Measurements from ENCODE around the gene ORC5.
"Not testable (repeated sequence)": the region's sequence is repeated elsewhere in the genome, so short reads cannot be mapped to it uniquely, and the experiment has no call there.

ORC5 gene

DNA sequence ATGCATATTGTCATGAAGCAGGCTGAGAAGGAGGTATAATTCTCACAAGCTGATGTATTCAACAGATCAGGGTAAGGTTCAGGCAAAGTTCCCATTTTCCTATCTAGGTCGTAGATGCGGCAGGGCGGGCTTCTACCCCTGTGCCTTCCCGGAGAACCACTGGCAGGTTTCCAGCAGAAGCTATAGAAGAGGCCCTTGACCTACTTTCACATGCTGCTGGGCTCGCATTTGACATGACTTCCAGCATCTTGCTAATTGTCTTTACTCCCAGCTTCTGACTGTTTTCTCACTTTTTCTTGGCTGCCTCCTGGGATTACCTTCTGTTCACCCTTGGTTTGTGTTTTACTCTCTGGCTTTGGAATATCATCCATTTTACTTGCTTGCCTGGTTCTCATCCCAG is 32.6 kb upstream of the ORC5 start:
- peaks cover 13% of the 10 kb centered on the region; the same call in 1 of the 2 replicates for H3K27me3 ChIP-seq (ENCODE audit: low read depth, low read length)
- no peaks in the 10 kb centered on the region for H4K20me1 ChIP-seq (ENCODE audit: insufficient read depth, low read length)
- TF ChIP-seq, protein P1, sequence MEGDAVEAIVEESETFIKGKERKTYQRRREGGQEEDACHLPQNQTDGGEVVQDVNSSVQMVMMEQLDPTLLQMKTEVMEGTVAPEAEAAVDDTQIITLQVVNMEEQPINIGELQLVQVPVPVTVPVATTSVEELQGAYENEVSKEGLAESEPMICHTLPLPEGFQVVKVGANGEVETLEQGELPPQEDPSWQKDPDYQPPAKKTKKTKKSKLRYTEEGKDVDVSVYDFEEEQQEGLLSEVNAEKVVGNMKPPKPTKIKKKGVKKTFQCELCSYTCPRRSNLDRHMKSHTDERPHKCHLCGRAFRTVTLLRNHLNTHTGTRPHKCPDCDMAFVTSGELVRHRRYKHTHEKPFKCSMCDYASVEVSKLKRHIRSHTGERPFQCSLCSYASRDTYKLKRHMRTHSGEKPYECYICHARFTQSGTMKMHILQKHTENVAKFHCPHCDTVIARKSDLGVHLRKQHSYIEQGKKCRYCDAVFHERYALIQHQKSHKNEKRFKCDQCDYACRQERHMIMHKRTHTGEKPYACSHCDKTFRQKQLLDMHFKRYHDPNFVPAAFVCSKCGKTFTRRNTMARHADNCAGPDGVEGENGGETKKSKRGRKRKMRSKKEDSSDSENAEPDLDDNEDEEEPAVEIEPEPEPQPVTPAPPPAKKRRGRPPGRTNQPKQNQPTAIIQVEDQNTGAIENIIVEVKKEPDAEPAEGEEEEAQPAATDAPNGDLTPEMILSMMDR (IDR thresholded peaks at IDR 0.05; ENCODE audit: low read depth, low read length) = no peak
- no peak for TF ChIP-seq EZH2phosphoT487 (IDR thresholded peaks at IDR 0.05; ENCODE audit: low read depth)
- H3K4me3 ChIP-seq (ENCODE audit: low read length) = no peak overlapping the region
- H3K27ac ChIP-seq (ENCODE audit: low read length) = no peak overlapping the region
- H3K9me3 ChIP-seq (ENCODE audit: insufficient read depth, low read length) = no peaks in the 10 kb centered on the region
- H3K4me1 ChIP-seq (ENCODE audit: low read length) = peaks cover 34% of the 10 kb centered on the region
- no peak overlapping the region for H3K9ac ChIP-seq (ENCODE audit: low read length)
- H3K4me2 ChIP-seq (ENCODE audit: low read length) = 0 out of 2 replicates have a peak overlapping the region, but pooled peaks have one; percentile 29
- no peaks in the 10 kb centered on the region for H3K79me2 ChIP-seq (ENCODE audit: low read length)
- H2AFZ ChIP-seq (ENCODE audit: low read depth, low read length) = no peak overlapping the region
- no peaks in the 10 kb centered on the region for H3K36me3 ChIP-seq (replicated peaks; ENCODE audit: low read depth, low read length)

DNA sequence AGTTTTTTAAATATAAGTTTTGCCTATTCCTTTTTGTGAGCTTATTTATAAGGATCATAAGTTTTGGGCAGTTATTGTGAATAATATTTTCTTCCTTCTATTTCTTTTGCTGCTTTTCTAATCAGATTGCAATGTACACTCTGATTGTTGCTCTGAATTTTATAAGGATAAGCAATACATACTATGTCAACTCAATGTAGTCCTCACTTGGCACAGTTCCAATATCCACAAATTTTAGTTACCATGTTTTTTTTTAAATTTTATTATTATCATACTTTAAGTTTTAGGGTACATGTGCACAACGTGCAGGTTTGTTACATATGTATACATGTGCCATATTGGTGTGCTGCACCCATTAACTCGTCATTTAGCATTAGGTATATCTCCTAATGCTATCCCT is 27.2 kb upstream of the ORC5 start:
- H3K4me1 ChIP-seq (ENCODE audit: low read length) = peaks cover 24% of the 10 kb centered on the region
- H3K36me3 ChIP-seq (replicated peaks; ENCODE audit: low read depth, low read length); H2AFZ ChIP-seq (ENCODE audit: low read depth, low read length); H3K27ac ChIP-seq (ENCODE audit: low read length); H3K4me2 ChIP-seq (ENCODE audit: low read length); H3K79me2 ChIP-seq (ENCODE audit: low read length); H3K9ac ChIP-seq (ENCODE audit: low read length); H3K4me3 ChIP-seq (ENCODE audit: low read length); H4K20me1 ChIP-seq (ENCODE audit: insufficient read depth, low read length); H3K27me3 ChIP-seq (ENCODE audit: low read depth, low read length); H3K9me3 ChIP-seq (ENCODE audit: insufficient read depth, low read length): not testable (repeated sequence)

DNA sequence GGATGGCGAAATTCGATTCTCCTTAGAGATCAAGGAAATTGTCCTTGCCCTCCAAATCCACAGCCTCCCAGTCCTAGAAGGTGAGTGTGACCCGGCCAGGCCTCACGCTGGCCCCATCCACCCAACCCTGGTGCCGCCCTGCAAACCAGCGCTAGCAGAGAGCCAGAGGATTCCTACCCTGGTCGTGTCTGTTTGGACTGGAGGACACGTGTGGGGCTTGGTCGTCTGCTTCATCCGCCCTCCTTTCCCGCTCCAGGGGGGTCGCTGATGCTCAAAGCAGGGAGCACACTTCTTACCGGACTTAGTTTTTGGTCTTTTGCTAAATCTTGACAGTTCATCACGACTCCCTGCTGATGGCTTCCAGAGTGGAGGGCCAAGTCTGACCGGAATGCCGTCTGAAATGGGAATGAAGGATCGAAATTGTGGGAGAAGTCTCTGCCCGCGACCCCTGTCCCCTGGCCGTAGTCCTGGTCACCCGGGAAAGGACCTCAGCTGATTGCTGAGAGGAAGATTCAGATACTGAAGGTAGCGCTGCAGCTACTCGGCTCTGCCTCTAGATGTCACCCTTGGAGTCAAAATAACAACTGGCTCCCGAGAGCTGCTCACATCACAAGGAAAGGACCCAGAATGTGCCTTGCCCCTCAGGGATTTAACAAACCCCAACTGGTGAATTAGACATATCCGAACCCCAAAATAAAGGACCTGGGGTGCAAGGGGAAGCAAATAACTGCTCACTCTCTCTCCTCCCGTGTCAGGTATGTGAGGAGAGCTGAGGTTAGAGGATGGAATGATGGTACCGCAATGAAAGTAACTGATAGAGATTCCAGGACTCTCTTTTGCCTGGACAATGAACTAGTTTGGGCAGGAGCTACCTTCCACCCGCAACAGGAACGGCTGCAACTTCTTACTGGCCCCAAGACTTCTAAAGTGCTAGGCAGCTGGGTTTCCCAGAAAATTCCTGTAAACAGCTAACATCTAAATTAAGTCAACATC is 23.5 kb upstream of the ORC5 start:
- Histone ChIP-seq H3K4me3 (ENCODE audit: low read length) (0 out of 2 replicates have a peak overlapping the region, but pooled peaks have one; percentile 16), H3K4me1 (ENCODE audit: low read length) (peaks cover 4% of the 10 kb centered on the region; the same call in 1 of the 2 replicates), H4K20me1 (ENCODE audit: insufficient read depth, low read length) (no peaks in the 10 kb centered on the region), H3K79me2 (ENCODE audit: low read length) (no peaks in the 10 kb centered on the region), H2AFZ (ENCODE audit: low read depth, low read length) (no peak overlapping the region), H3K27ac (ENCODE audit: low read length) (no peak overlapping the region), H3K36me3 (replicated peaks; ENCODE audit: low read depth, low read length) (no peaks in the 10 kb centered on the region), H3K4me2 (ENCODE audit: low read length) (peak overlapping the region; percentile 43), H3K9ac (ENCODE audit: low read length) (no peak overlapping the region), H3K9me3 (ENCODE audit: insufficient read depth, low read length) (no peaks in the 10 kb centered on the region), H3K27me3 (ENCODE audit: low read depth, low read length) (no peaks in the 10 kb centered on the region)
- TF ChIP-seq, protein P1 (IDR thresholded peaks at IDR 0.05; ENCODE audit: low read depth, low read length) = peak; percentile 86
- no peak for TF ChIP-seq EZH2phosphoT487 (IDR thresholded peaks at IDR 0.05; ENCODE audit: low read depth)

DNA sequence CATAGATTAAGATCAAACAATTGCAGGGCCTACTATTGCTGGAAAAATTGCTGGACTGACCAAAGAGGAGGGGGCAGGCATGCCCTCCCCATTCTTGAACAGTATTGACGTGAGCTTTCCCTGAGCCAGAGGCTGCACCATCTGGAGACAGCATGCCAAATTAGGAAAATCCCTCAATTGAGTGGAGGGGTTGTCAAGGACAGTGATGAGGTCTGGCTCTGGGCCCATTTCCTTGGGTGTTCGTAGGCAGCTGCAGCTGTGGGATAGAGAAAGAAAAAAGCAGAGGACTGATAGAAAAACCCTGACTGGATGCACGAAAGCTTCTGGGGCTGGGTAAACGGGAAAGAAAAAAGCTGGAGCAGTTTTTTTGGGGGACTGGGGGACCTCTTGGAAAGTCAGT is 22.8 kb upstream of the ORC5 start:
- TF ChIP-seq EZH2phosphoT487 (IDR thresholded peaks at IDR 0.05; ENCODE audit: low read depth) = no peak
- TF ChIP-seq, protein P1 (IDR thresholded peaks at IDR 0.05; ENCODE audit: low read depth, low read length) = no peak
- no peak overlapping the region for H3K4me2 ChIP-seq (ENCODE audit: low read length)
- H3K9ac ChIP-seq (ENCODE audit: low read length) = no peak overlapping the region
- H3K36me3 ChIP-seq (replicated peaks; ENCODE audit: low read depth, low read length) = no peaks in the 10 kb centered on the region
- no peak overlapping the region for H2AFZ ChIP-seq (ENCODE audit: low read depth, low read length)
- peaks cover 4% of the 10 kb centered on the region; the same call in 1 of the 2 replicates for H3K4me1 ChIP-seq (ENCODE audit: low read length)
- no peak overlapping the region for H3K4me3 ChIP-seq (ENCODE audit: low read length)
- no peaks in the 10 kb centered on the region for H3K79me2 ChIP-seq (ENCODE audit: low read length)
- H3K27ac ChIP-seq (ENCODE audit: low read length) = no peak overlapping the region
- H3K9me3 ChIP-seq (ENCODE audit: insufficient read depth, low read length) = no peaks in the 10 kb centered on the region
- H3K27me3 ChIP-seq (ENCODE audit: low read depth, low read length) = no peaks in the 10 kb centered on the region
- H4K20me1 ChIP-seq (ENCODE audit: insufficient read depth, low read length) = no peaks in the 10 kb centered on the region

Data from OCI-LY3 (cell line).